GM21360 (cell line): ENCODE results near the gene MGST2.
"Not testable (repeated sequence)": the region's sequence is repeated elsewhere in the genome, so short reads cannot be mapped to it uniquely, and the experiment has no call there.

Experiments used
- ATAC-seq: cut with Tn5 transposase; IDR thresholded peaks from one replicate; pipeline ENCODE4 v1.9.1; 2021; ENCODE audit warnings: mild to moderate bottlenecking, moderate library complexity; ENCODE audit not compliant: unreplicated experiment

Gene MGST2

GRCh38 chr4:139698167-139698925 lies 32.7 kb downstream of the MGST2 start:
- not testable (repeated sequence) for ATAC-seq

GRCh38 chr4:139700568-139700967 lies 34.9 kb downstream of the MGST2 start:
- no peak for ATAC-seq

GRCh38 chr4:139704915-139705485 lies 39.4 kb downstream of the MGST2 start:
- no peak for ATAC-seq

- ATAC-seq: no peak
These were observed 44.0 kb downstream of the MGST2 start for GRCh38 chr4:139709660-139710059.

GRCh38 chr4:139710073-139710472 lies 44.5 kb downstream of the MGST2 start:
- ATAC-seq: no peak

- no peak for ATAC-seq
These were observed 45.8 kb downstream of the MGST2 start for GRCh38 chr4:139711461-139711860.

DNA sequence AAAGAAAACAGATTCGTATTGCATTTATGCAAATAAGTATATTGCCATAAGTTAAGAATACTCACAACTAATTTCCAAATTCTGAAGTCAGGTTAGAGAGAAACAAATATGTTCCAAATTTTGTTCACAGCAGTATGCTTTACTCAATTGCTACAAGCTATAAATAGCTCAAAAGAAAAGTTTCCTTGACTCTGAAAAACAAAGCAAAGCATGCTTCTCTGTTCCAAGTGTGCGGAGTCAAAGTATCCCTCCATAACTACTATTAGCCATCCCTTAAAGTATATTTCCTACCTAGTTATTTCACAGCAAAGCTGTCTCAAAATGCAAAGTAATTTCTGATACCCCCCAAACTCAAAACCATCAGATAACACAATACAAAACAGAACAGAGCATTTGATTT lies 47.3 kb downstream of the MGST2 start:
- no peak for ATAC-seq

- ATAC-seq: no peak
These were observed 50.2 kb downstream of the MGST2 start for GRCh38 chr4:139715746-139716391.

GRCh38 chr4:139718358-139718757 lies 52.7 kb downstream of the MGST2 start:
- no peak for ATAC-seq

DNA sequence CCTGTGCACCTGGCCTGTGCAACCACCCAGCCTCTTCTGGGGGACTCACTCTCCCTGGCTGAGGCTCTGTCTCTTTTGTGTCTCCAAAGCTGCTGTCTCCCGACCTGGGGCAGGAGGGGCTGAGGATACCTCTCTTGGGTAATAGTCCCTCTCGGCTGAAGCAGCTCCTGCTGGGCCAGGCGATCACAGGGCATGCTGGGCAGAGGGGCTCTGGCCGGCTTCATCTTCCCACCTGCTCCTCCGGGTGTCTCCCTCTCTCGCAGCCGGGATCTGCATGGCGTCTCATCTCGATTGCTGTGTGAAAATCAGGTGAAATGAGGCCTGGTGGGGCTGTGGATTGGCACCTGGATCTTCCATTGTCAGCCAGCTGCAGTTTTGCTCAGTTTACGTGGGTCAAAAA lies 53.2 kb downstream of the MGST2 start:
- no peak for ATAC-seq

GRCh38 chr4:139719381-139720101 lies 53.9 kb downstream of the MGST2 start:
- no peak for ATAC-seq

GRCh38 chr4:139720806-139721205 lies 55.2 kb downstream of the MGST2 start:
- ATAC-seq: no peak

DNA sequence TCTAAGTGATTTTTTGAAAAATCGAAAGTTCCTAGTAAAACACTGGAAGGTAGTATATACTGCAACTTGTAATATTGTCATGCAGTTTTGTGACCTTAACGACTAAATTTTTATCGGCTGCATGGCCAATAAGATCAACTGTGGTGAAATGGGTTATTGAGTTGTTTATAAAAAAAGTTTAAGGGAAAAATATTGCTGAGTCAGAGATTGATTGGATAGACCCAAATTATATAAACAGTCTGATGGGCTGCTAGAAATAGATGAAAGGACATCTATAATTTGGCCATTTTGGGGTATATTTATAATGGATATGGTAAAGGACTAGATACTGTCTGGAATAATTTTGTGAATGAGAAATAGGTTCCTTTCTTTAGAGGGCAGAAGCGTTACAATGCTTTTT lies 56.2 kb downstream of the MGST2 start:
- no peak for ATAC-seq

DNA sequence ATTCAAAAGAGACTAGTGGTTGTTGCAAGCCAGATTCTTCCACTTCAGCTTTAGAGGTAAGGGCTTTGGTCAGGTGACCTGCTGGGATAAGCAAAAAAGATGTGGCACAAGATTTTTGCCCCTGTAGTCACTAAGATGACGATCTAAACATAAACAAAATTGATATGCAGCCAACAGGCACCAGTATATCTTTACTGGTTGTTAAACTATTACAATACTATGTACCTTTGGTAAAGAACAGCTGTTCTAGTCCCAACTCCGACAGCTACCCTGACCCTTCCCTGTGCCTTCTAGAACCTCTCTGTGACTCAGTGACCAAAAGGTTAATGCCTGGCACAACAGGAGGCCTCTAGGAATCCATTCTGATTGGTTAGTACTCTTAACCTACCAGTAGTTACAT lies 59.6 kb downstream of the MGST2 start:
- ATAC-seq: no peak

GRCh38 chr4:139726615-139727014 lies 61.0 kb downstream of the MGST2 start:
- no peak for ATAC-seq

DNA sequence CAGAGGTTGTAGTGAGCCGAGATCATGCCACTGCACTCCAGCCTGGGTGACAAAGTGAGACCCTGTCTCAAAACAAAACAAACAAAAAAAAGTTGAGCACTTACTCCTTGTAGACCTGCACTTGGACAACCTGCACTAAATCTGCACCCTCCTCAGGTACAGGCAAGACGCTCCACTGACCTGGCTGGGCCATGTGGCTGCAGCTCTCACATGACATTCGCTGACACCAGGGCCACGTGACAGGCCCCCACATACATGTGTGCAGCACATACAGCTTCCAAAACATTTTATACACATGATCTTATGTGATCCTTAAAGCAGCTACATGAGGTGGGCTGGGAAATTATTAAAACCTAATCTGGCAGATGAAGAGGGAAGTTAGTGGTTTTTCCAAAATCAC lies 62.5 kb downstream of the MGST2 start:
- no peak for ATAC-seq

GRCh38 chr4:139728840-139729239 lies 63.2 kb downstream of the MGST2 start:
- no peak for ATAC-seq

- no peak for ATAC-seq
These were observed 67.5 kb downstream of the MGST2 start for GRCh38 chr4:139732991-139733570.

GRCh38 chr4:139734201-139734874 lies 68.7 kb downstream of the MGST2 start:
- ATAC-seq: no peak

- ATAC-seq: peak; percentile 71
These were observed 69.3 kb downstream of the MGST2 start for GRCh38 chr4:139734875-139735380.
